Esophagus muscularis mucosa (tissue), 3 donors: ENCODE data around the gene CNIH3.

Experiments
- CTCF ChIP-seq, 3 experiments: fragments of 200-600 bp in 2 of 3; fragments of 450-650 bp in 1 of 3; sonication (generic) in 2 of 3; IDR thresholded peaks; one replicate each; pipeline ENCODE4 v1.5.1; 2017 to 2019; ENCODE audit warnings: antibody characterized with exemption in 3 of 3, mild to moderate bottlenecking in 2 of 3, moderate library complexity in 1 of 3
- POLR2A ChIP-seq: fragments of 450-650 bp; IDR thresholded peaks from one replicate; pipeline ENCODE4 v1.6.1; 2017; ENCODE audit warnings: antibody characterized with exemption, moderate library complexity, mild to moderate bottlenecking, low read depth
- POLR2AphosphoS5 ChIP-seq, 2 donors: sonication (generic); formaldehyde crosslinking; IDR thresholded peaks; one replicate each; pipeline ENCODE4 v1.6.1; 2017; ENCODE audit warnings: antibody characterized with exemption in 2 of 2

DNA sequence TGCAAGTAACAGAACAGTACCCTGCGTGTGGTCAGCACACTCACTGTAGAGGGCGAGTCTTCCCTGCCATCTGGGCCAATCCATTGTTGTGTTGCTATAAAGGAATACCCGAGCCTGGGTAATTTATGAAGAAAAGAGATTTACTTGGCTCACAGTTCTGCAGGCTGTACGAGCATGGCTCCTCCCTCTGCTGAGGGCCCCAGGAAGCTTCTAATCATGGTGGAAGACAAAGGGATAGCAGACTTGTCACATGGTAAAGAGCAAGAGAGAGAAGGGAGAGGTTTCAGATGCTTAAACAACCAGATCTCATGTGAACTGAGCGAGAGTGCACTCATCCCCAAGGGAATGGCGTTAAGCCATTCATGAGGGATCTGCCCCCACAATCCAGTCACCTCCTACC, 126.2 kb downstream of the CNIH3 start:
- no peak for TF ChIP-seq POLR2AphosphoS5 (IDR thresholded peaks at IDR 0.05)
- TF ChIP-seq CTCF (IDR thresholded peaks at IDR 0.05): no peak
- TF ChIP-seq POLR2A: no peak
